ENCODE measurements around the gene GPX2.

- no peak for TF ChIP-seq IRF4 (IDR thresholded peaks at IDR 0.05; ENCODE audit: low read depth, low read length)
- TF ChIP-seq ESRRA (IDR thresholded peaks at IDR 0.05; ENCODE audit: low read length) = no peak
Measured at GRCh38 chr14:64937821-64938193, 4.7 kb downstream of the GPX2 start.

Measured in GM12878 (cell line).